Measurements from ENCODE around the gene ARHGEF28.

ARHGEF28 gene

GRCh38 chr5:73922875-73923557 is 297.0 kb downstream of the ARHGEF28 start:
- ATAC-seq, result no peak
- Mint-ChIP-seq H3K27ac (no peak overlapping the region), H3K4me1 (no peaks in the 10 kb centered on the region), H3K4me3 (no peak overlapping the region), H3K9me3 (no peaks in the 10 kb centered on the region), H3K27me3 (peaks cover 8% of the 10 kb centered on the region)
- no peak for DNase-seq

DNA sequence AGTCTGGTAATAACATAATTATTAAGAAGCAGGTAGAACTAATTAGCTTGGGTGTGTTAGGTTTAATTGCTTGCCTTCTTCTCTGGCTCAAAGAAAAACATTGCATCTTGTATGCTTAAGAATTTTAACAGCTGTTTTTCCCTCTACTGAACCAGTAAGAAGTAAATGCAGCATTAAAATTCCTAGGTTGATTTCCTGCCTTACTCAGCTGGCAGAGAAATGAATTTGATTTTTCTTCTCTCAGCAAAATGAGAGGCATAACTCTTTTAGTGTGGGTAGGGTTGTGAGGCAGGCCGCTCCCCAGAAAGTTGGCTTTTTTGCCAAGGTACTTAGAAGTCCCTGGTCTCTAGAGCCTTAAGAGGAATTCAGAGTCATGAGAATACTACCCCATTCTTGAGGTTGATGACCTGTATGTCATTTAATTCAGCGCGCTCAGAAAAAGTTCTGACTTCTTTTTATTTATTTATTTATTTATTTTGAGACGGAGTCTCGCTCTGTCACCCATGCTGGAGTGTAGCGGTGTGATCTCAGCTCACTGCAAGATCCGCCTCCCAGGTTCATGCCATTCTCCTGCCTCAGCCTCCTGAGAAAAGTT is 302.6 kb downstream of the ARHGEF28 start:
- DNase-seq, result no peak
- peaks cover 8% of the 10 kb centered on the region for H3K27me3 Mint-ChIP-seq
- no peak for ATAC-seq
- no peaks in the 10 kb centered on the region for H3K9me3 Mint-ChIP-seq
- no peak overlapping the region for H3K4me3 Mint-ChIP-seq
- H3K4me1 Mint-ChIP-seq, result no peaks in the 10 kb centered on the region
- no peak overlapping the region for H3K27ac Mint-ChIP-seq

GRCh38 chr5:73935719-73936118 is 309.7 kb downstream of the ARHGEF28 start:
- Mint-ChIP-seq H3K4me1 (no peaks in the 10 kb centered on the region), H3K4me3 (no peak overlapping the region), H3K27ac (no peak overlapping the region), H3K9me3 (no peaks in the 10 kb centered on the region), H3K27me3 (peaks cover 29% of the 10 kb centered on the region)
- DNase-seq (no peak), ATAC-seq (no peak)

- Mint-ChIP-seq H3K9me3 (no peaks in the 10 kb centered on the region), H3K27ac (peak overlapping the region in 1 of 2 donors; percentile 35), H3K27me3 (peaks cover 37% of the 10 kb centered on the region), H3K4me3 (no peak overlapping the region), H3K4me1 (no peaks in the 10 kb centered on the region)
- DNase-seq, result no peak
- ATAC-seq, result no peak
These were observed 312.4 kb downstream of the ARHGEF28 start for GRCh38 chr5:73938280-73938937.

DNA sequence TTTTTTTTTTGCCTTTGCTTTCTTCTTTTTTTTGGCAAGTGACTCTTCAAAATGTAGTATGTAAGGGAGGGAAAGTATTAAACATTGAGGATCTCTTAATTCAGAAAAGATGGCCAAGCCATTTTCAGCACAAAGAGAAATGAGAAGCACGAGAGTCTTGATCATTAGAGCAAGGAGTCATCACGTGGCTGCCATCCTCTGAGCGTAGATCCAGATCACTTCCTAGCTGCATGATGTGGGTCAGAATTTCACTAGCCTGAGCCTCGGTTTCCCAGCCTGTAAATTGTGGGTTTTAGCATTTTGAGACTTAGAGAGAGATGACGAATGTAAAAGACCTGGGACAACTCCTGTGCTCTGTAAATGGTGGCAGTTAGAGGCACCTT is 312.9 kb downstream of the ARHGEF28 start:
- H3K4me3 Mint-ChIP-seq, result no peak overlapping the region
- H3K4me1 Mint-ChIP-seq, result no peaks in the 10 kb centered on the region
- H3K27ac Mint-ChIP-seq, result peak overlapping the region in 1 of 2 donors; percentile 35
- DNase-seq (no peak), ATAC-seq (no peak)
- H3K27me3 Mint-ChIP-seq, result peaks cover 37% of the 10 kb centered on the region
- peaks cover 0 to under 1% of the 10 kb centered on the region in 2 donors for H3K9me3 Mint-ChIP-seq

DNA sequence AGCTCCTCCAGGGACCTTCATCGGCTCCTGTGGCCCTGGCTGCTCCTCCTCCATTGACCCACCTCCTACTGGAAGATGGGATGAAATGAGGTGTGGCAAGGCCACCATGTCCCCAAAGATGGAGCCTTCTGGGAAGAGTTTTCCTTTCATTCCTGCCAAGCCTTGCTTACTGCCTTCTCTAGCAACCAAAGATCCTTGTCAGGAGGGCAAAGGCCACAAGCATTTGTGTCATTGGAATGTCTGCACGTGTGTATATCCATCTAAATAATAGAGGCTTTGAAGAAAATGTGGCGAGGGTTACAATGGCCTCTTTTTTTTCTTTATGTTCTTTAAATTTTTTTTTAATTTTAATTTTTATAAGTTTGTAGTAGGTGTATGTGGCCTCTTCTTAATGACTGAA is 313.6 kb downstream of the ARHGEF28 start:
- Mint-ChIP-seq H3K4me3 (no peak overlapping the region), H3K27ac (no peak overlapping the region), H3K27me3 (peaks cover 37% of the 10 kb centered on the region), H3K4me1 (no peaks in the 10 kb centered on the region), H3K9me3 (peaks cover 5 to 7% of the 10 kb centered on the region in 2 donors)
- no peak for DNase-seq
- ATAC-seq, result no peak

DNA sequence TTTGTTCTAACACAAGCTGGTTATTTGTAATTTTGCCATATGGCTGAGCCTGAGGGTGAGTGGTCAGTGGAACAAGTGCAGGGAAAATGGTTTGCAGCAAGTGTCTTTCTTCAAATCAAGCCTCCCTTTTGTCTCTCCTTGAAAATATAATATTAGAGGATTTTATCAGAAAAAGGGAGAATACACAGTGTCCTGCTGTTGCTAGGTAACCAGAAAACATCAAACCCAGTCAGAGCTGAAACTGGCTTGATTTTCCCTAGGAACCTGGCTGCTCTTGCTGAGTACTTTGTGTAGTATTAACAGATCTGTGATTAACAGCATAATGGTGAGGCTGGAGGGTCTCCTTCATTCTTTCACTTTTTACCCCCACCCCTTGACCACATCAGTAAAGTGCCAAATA is 314.0 kb downstream of the ARHGEF28 start:
- H3K27ac Mint-ChIP-seq, result no peak overlapping the region
- no peaks in the 10 kb centered on the region for H3K4me1 Mint-ChIP-seq
- no peak overlapping the region for H3K4me3 Mint-ChIP-seq
- peaks cover 5 to 7% of the 10 kb centered on the region in 2 donors for H3K9me3 Mint-ChIP-seq
- DNase-seq, result no peak
- no peak for ATAC-seq
- peaks cover 37% of the 10 kb centered on the region for H3K27me3 Mint-ChIP-seq

DNA sequence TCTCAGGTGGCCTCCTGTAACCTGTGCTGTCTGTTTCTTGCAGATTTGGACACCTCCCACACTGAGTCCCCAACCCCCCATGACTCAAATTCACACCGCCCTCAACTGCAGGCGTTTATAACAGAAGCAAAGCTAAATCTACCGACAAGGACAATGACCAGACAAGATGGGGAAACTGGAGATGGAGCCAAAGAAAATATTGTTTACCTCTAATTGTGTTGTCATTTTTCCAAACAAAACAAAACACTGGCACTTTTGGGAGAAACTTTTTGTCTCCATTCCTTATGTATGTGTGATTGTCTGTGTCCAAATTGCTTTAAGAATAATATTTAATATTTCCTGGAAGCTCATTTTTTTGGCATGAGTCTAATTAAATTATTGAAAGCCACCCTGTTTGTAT is 314.8 kb downstream of the ARHGEF28 start:
- no peak for ATAC-seq
- H3K9me3 Mint-ChIP-seq, result peaks cover 5 to 7% of the 10 kb centered on the region in 2 donors
- H3K27ac Mint-ChIP-seq, result no peak overlapping the region
- peaks cover 31% of the 10 kb centered on the region for H3K27me3 Mint-ChIP-seq
- no peaks in the 10 kb centered on the region for H3K4me1 Mint-ChIP-seq
- no peak for DNase-seq
- H3K4me3 Mint-ChIP-seq, result no peak overlapping the region

- DNase-seq (no peak), ATAC-seq (no peak)
- Mint-ChIP-seq H3K4me3 (no peak overlapping the region), H3K27ac (no peak overlapping the region), H3K4me1 (no peaks in the 10 kb centered on the region), H3K9me3 (peaks cover 5 to 7% of the 10 kb centered on the region in 2 donors), H3K27me3 (peaks cover 21% of the 10 kb centered on the region)
These were observed 316.8 kb downstream of the ARHGEF28 start for GRCh38 chr5:73942783-73943182.

GRCh38 chr5:73943397-73943796 is 317.4 kb downstream of the ARHGEF28 start:
- Mint-ChIP-seq H3K27me3 (peaks cover 17% of the 10 kb centered on the region), H3K27ac (no peak overlapping the region)
- no peak for ATAC-seq

DNA sequence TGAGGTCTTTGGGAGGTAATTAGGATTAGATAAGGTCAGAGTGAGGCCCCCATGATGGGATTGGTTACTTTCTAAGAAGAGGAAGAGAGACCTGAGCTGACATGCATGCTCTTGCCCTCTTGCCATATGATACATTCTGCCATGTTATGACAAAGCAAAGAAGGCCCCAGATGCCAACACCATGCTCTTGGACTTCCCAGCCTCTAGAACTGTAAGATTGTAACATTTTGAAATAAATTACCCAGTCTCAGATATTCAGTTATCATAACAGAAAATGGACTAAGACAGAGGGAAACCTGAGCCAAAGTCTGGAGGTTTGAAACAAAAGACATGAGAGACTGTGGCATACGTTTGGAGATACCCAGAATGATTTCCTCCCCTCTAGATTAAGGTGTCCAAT is 318.6 kb downstream of the ARHGEF28 start:
- Mint-ChIP-seq H3K9me3 (peaks cover 5 to 7% of the 10 kb centered on the region in 2 donors), H3K27ac (no peak overlapping the region), H3K4me1 (no peaks in the 10 kb centered on the region), H3K4me3 (no peak overlapping the region), H3K27me3 (peaks cover 23% of the 10 kb centered on the region)
- ATAC-seq (no peak), DNase-seq (no peak)

More at GRCh38 chr5:73943397-73943796, 317.4 kb downstream of the ARHGEF28 start:
- Mint-ChIP-seq H3K4me3 (no peak overlapping the region), H3K9me3 (peaks cover 5 to 7% of the 10 kb centered on the region in 2 donors), H3K4me1 (no peaks in the 10 kb centered on the region)
- no peak for DNase-seq

- Mint-ChIP-seq H3K4me3 (no peak overlapping the region), H3K27ac (no peak overlapping the region), H3K4me1 (no peaks in the 10 kb centered on the region), H3K9me3 (peaks cover 5 to 7% of the 10 kb centered on the region in 2 donors), H3K27me3 (peaks cover 21% of the 10 kb centered on the region)
- ATAC-seq (no peak), DNase-seq (no peak)
These were observed 319.5 kb downstream of the ARHGEF28 start for GRCh38 chr5:73945505-73945904.

GRCh38 chr5:73946278-73946677 is 320.3 kb downstream of the ARHGEF28 start:
- no peak for ATAC-seq
- H3K9me3 Mint-ChIP-seq, result peaks cover 5 to 7% of the 10 kb centered on the region in 2 donors
- H3K4me3 Mint-ChIP-seq, result no peak overlapping the region

GRCh38 chr5:73946919-73947602 is 321.1 kb downstream of the ARHGEF28 start:
- Mint-ChIP-seq H3K27ac (no peak overlapping the region), H3K27me3 (peaks cover 10% of the 10 kb centered on the region), H3K4me3 (no peak overlapping the region), H3K9me3 (peaks cover 5 to 7% of the 10 kb centered on the region in 2 donors), H3K4me1 (no peaks in the 10 kb centered on the region)
- DNase-seq (no peak), ATAC-seq (no peak)

More at GRCh38 chr5:73946278-73946677, 320.3 kb downstream of the ARHGEF28 start:
- Mint-ChIP-seq H3K27ac (no peak overlapping the region), H3K4me1 (no peaks in the 10 kb centered on the region), H3K27me3 (peaks cover 13% of the 10 kb centered on the region)
- DNase-seq, result no peak

GRCh38 chr5:73947906-73948640 is 322.1 kb downstream of the ARHGEF28 start:
- peaks cover 5 to 7% of the 10 kb centered on the region in 2 donors for H3K9me3 Mint-ChIP-seq
- DNase-seq, result no peak
- H3K4me1 Mint-ChIP-seq, result no peaks in the 10 kb centered on the region
- no peak overlapping the region for H3K27ac Mint-ChIP-seq
- no peak for ATAC-seq
- H3K27me3 Mint-ChIP-seq, result peaks cover 10% of the 10 kb centered on the region
- no peak overlapping the region for H3K4me3 Mint-ChIP-seq

All from stimulated activated naive CD8-positive, alpha-beta T cell treated with anti-CD3 and anti-CD28 coated beads, Interleukin-15, amount 100 ng/mL, for 72 hours (primary cell).